Naive thymus-derived CD4-positive, alpha-beta T cell (primary cell): ENCODE results near the gene PSME4. TPM values are rescaled to one million over a fixed set of nuclear protein-coding genes. Genes with fewer than 3 reads are reported as not detected.

ENCODE experiments used
- ATAC-seq: fragments of 150-1000 bp; cut with Tn5 transposase; 2 replicates; pipeline ENCODE4 v1.10.0; 2021; ENCODE audit warnings: mild to moderate bottlenecking, moderate library complexity
- CTCF ChIA-PET: fragments of 350-600 bp; sonication (Branson Sonifier 250); formaldehyde crosslinking; loops from one replicate; lab custom pipeline; 2021; ENCODE audit warnings: antibody characterized with exemption; lab: Charles Lee
- POLR2A ChIA-PET: fragments of 350-600 bp; sonication (Branson Sonifier 250); formaldehyde crosslinking; loops from one replicate; lab custom pipeline; 2021; ENCODE audit warnings: antibody characterized with exemption, inconsistent platforms; lab: Charles Lee
- DNase-seq, 9 donors: peaks; one replicate each; pipeline versions ENCODE4 v3.0.0 to v3.0.0-alpha.2; 2020 to 2022; ENCODE audit warnings: mixed read lengths in 1 of 9
- H3K27ac ChIP-seq: one replicate; pipeline ENCODE4 v1.7.0; 2013; ENCODE audit warnings: mild to moderate bottlenecking, low read depth, low read length, moderate library complexity
- H3K27me3 ChIP-seq, 2 donors: one replicate each; pipeline ENCODE4 v1.7.0; 2013; ENCODE audit warnings: low read length in 2 of 2, mild to moderate bottlenecking in 2 of 2, moderate library complexity in 2 of 2; ENCODE audit not compliant: control insufficient read depth in 2 of 2, insufficient read depth in 2 of 2
- H3K36me3 ChIP-seq, 3 experiments: 1 replicate in 2 of 3; 2 replicates in 1 of 3; pipeline ENCODE4 v1.7.0; 2013; ENCODE audit warnings: low read length in 3 of 3, mild to moderate bottlenecking in 3 of 3, moderate library complexity in 1 of 3; ENCODE audit not compliant: insufficient read depth in 3 of 3, control insufficient read depth in 2 of 3
- H3K4me1 ChIP-seq, 2 donors: one replicate each; pipeline ENCODE4 v1.7.0; 2013; ENCODE audit warnings: low read length in 2 of 2, mild to moderate bottlenecking in 2 of 2, moderate library complexity in 1 of 2; ENCODE audit not compliant: control insufficient read depth in 2 of 2, insufficient read depth in 2 of 2
- H3K4me3 ChIP-seq: 2 replicates; pipeline ENCODE4 v1.7.0; 2013; ENCODE audit warnings: mild to moderate bottlenecking, low read length
- H3K9me3 ChIP-seq, 3 experiments: 1 replicate in 2 of 3; 2 replicates in 1 of 3; pipeline ENCODE4 v1.7.0; 2013; ENCODE audit warnings: low read length in 3 of 3; ENCODE audit not compliant: control insufficient read depth in 2 of 3
- H3K27ac Mint-ChIP-seq, 9 donors: one replicate each; pipeline ENCODE4 v1.8.0; 2020 to 2022; ENCODE audit warnings: mixed read lengths in 9 of 9, mild to moderate bottlenecking in 8 of 9, moderate library complexity in 5 of 9, inconsistent platforms in 2 of 9
- H3K27me3 Mint-ChIP-seq, 5 donors: one replicate each; pipeline ENCODE4 v1.8.0; 2021 to 2022; ENCODE audit warnings: mixed read lengths in 5 of 5, mild to moderate bottlenecking in 1 of 5
- H3K36me3 Mint-ChIP-seq, 5 donors: one replicate each; pipeline ENCODE4 v1.8.0; 2020 to 2022; ENCODE audit warnings: mixed read lengths in 5 of 5, mild to moderate bottlenecking in 3 of 5, inconsistent platforms in 1 of 5
- H3K4me1 Mint-ChIP-seq, 7 donors: one replicate each; pipeline ENCODE4 v1.8.0; 2020 to 2022; ENCODE audit warnings: mixed read lengths in 7 of 7, mild to moderate bottlenecking in 3 of 7, inconsistent platforms in 1 of 7
- H3K4me3 Mint-ChIP-seq, 10 donors: one replicate each; pipeline ENCODE4 v1.8.0; 2020 to 2022; ENCODE audit warnings: mild to moderate bottlenecking in 10 of 10, mixed read lengths in 10 of 10, moderate library complexity in 6 of 10, inconsistent platforms in 2 of 10
- H3K9me3 Mint-ChIP-seq, 11 donors: one replicate each; pipeline ENCODE4 v1.8.0; 2020 to 2022; ENCODE audit warnings: mixed read lengths in 11 of 11, mild to moderate bottlenecking in 4 of 11, inconsistent platforms in 1 of 11, moderate library complexity in 1 of 11
- intact Hi-C, 2 donors: fragments of 100-400 bp; cut with micrococcal nuclease; formaldehyde crosslinking; loops; one replicate each; pipeline ENCODE4 v1.15.1; 2023
- polyA plus RNA-seq, 2 donors: library from polyadenylated mRNA; unstranded; fragments of 300-500 nt; fragmentation: Illumina TruSeq; gene quantifications; one replicate each; pipeline ENCODE4 v1.2.3, GENCODE V29; 2021
- total RNA-seq, 6 experiments: library from RNA in 5 of 6; stranded (reverse) in 5 of 6; gene quantifications; 1 replicate in 5 of 6; 2 replicates in 1 of 6; pipeline ENCODE4 v1.2.3 and lab custom pipeline; 2021 to 2026

Gene PSME4
- total and polyA plus RNA-seq, 7 experiments from 2014 or later, result 2.4 to 80.1 (median 53.3) TPM

DNA sequence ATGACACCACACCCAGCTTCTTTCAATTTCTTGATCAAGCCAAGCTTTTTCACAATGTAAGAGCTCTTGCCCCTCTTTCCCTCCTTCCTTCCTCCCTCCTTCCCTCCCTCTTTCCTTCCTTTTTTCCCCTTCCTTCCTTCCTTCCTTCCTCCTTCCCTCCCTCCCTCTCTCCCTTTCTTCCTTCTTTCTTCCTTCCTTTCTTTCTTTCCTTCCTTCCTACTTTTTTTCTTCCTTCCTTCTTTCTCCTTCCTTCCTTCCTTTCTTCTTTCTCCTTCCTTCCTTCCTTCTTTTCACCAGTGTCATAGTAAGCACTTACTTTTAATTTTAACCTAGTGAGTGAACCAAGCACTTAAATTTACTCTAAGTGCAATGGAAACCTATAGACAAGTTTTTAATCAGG, 21.2 kb upstream of the PSME4 start:
- peaks cover 0 to 3% (median 0%) of the 10 kb centered on the region in 3 experiments for H3K36me3 ChIP-seq
- H3K4me3 ChIP-seq, result no peak overlapping the region
- Mint-ChIP-seq H3K27ac (peak overlapping the region in 7 of 9 donors; percentile 72 to 98 (median 93)), H3K4me3 (peak overlapping the region in 6 of 10 donors; percentile 7 to 66 (median 40)), H3K36me3 (peaks cover 6 to 21% (median 12%) of the 10 kb centered on the region in 5 donors), H3K4me1 (peaks cover 26 to 55% (median 40%) of the 10 kb centered on the region in 7 donors), H3K27me3 (no peaks in the 10 kb centered on the region), H3K9me3 (peaks cover 0 to 7% (median 0%) of the 10 kb centered on the region in 11 donors)
- H3K27ac ChIP-seq, result no peak overlapping the region
- intact Hi-C loops, result no loop called here
- ATAC-seq, result no peak
- H3K4me1 ChIP-seq, result peaks cover 27 to 38% of the 10 kb centered on the region in 2 donors
- POLR2A ChIA-PET, result interaction anchor here (0.8 to 7.1 kb wide), 2 partner anchors 13 to 21 kb away, joined by 3 to 71 read pairs; partner anchors contain the start of gene PSME4
- no peak for DNase-seq
- no peaks in the 10 kb centered on the region for H3K27me3 ChIP-seq
- CTCF ChIA-PET, result interaction anchor here (0.9 kb wide), 1 partner anchor 22 kb away, joined by 4 read pairs; no protein-coding TSS in a partner anchor
- no peaks in the 10 kb centered on the region for H3K9me3 ChIP-seq

DNA sequence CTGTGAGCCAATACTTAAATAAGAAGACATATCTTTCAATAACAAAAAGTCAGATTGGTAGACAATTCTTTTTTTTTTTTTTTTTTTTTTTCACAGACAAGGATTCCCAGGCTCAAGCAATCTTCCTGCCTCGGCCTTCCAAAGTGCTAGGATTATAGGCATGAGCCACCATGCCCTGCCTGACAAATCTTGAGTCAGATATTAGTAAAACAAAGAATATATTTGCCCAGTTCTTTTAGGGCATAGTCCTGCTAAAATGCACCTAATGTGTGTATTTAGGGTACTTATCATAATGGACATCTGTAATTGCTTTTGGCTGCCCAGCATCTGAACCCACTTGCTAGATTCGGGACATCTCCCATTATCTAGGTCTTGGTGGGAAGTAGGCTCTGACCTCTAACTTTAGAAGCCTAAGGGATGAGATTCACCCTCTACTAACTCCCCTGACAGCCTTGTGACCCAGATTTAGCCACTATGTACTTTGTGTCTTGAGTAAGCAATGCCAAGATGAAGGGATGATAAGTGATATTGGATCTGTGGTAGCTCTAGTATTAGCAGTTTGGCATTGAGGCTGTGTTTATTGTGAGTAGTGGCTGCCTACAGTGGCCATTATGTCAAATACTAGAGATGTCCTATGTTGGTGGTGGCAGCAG, 18.5 kb upstream of the PSME4 start:
- H3K4me1 ChIP-seq, result peaks cover 13 to 24% of the 10 kb centered on the region in 2 donors
- Mint-ChIP-seq H3K4me3 (no peak overlapping the region), H3K4me1 (peaks cover 20 to 60% (median 36%) of the 10 kb centered on the region in 7 donors), H3K9me3 (peaks cover 0 to 7% (median 0%) of the 10 kb centered on the region in 11 donors), H3K27me3 (no peaks in the 10 kb centered on the region), H3K27ac (peak overlapping the region in 3 of 9 donors; percentile 12 to 41 (median 36)), H3K36me3 (peaks cover 6 to 27% (median 18%) of the 10 kb centered on the region in 5 donors)
- H3K9me3 ChIP-seq, result no peaks in the 10 kb centered on the region
- intact Hi-C loops, result no loop called here
- no peak overlapping the region for H3K4me3 ChIP-seq
- H3K27ac ChIP-seq, result no peak overlapping the region
- H3K27me3 ChIP-seq, result no peaks in the 10 kb centered on the region
- no peak for ATAC-seq
- CTCF ChIA-PET, result no interaction called here
- no peak for DNase-seq
- peaks cover 0 to 3% (median 0%) of the 10 kb centered on the region in 3 experiments for H3K36me3 ChIP-seq
- POLR2A ChIA-PET, result no interaction called here

DNA sequence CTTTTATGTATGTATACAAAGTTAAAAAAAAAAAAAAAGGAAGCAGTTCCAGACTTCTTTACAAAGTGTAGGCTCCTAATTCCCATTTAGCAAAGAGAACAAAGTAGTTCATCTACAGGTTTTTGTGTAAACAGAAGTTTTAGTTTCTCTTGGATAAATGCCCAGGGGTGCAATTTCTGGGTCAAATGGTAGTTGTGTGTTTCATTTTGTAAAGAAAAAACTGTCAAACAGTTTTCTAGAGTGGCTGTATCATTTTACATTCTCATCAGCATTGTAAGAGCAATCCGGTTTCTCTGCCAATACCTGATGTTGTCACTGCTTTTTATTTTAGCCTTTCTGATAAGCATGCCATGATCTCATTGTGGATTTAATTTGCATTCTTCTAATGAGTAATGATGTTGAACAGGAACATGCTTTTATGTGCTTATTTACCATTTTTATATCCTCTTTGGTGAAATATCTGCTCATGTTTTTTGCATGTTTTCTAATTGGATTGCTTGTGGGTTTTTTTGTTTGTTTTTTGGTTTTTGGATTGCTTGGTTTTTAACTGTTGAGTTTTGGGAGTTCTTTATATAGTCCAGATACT, 16.6 kb upstream of the PSME4 start:
- Mint-ChIP-seq H3K27ac (peak overlapping the region in 8 of 9 donors; percentile 6 to 82 (median 44)), H3K36me3 (peaks cover 4 to 41% (median 19%) of the 10 kb centered on the region in 5 donors), H3K27me3 (no peaks in the 10 kb centered on the region), H3K9me3 (peaks cover 0 to 4% (median 0%) of the 10 kb centered on the region in 11 donors), H3K4me3 (peak overlapping the region in 3 of 10 donors; percentile 8 to 24 (median 20)), H3K4me1 (peaks cover 13 to 54% (median 31%) of the 10 kb centered on the region in 7 donors)
- no peak for DNase-seq
- Histone ChIP-seq H3K4me1 (peaks cover 0 to 13% of the 10 kb centered on the region in 2 donors), H3K9me3 (no peaks in the 10 kb centered on the region), H3K36me3 (peaks cover 0 to 8% (median 3%) of the 10 kb centered on the region in 3 experiments), H3K27me3 (no peaks in the 10 kb centered on the region), H3K4me3 (no peak overlapping the region), H3K27ac (no peak overlapping the region)
- intact Hi-C loops, result no loop called here
- no peak for ATAC-seq
- CTCF ChIA-PET, result no interaction called here
- POLR2A ChIA-PET, result interaction anchor here (0.9 kb wide), 1 partner anchor 16 kb away, joined by 4 read pairs; no protein-coding TSS in a partner anchor

DNA sequence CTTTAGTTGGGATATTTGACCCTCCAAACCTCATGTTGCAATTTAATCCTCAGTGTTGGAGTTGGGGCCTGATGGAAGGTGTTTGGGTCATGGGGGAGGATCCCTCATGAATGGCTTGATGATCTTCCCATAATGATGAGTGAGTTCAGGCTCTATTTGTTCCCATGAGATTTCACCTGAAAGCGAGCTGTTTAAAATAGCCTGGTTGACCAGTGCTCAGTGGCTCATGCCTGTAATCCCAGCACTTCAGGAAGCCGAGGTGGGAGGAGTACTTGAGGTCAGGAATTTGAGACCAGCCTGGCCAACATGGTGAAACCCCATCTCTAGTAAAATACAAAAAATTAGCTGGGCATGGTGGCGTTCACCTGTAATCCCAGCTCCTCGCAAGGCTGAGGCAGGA, 14.9 kb upstream of the PSME4 start:
- H3K4me1 Mint-ChIP-seq, result peaks cover 14 to 61% (median 24%) of the 10 kb centered on the region in 7 donors
- CTCF ChIA-PET, result no interaction called here
- DNase-seq (no peak), ATAC-seq (no peak)
- Histone ChIP-seq H3K27me3 (no peaks in the 10 kb centered on the region), H3K27ac (no peak overlapping the region), H3K4me1 (peaks cover 0 to 7% of the 10 kb centered on the region in 2 donors), H3K4me3 (no peak overlapping the region), H3K36me3 (peaks cover 0 to 8% (median 3%) of the 10 kb centered on the region in 3 experiments), H3K9me3 (no peaks in the 10 kb centered on the region)
- peaks cover 0 to 4% (median 0%) of the 10 kb centered on the region in 11 donors for H3K9me3 Mint-ChIP-seq
- H3K27me3 Mint-ChIP-seq, result no peaks in the 10 kb centered on the region
- intact Hi-C loops, result no loop called here
- peak overlapping the region in 6 of 9 donors; percentile 6 to 68 (median 34) for H3K27ac Mint-ChIP-seq
- POLR2A ChIA-PET, result interaction anchor here (0.7 to 1.0 kb wide), 2 partner anchors 9 to 74 kb away, joined by 3 to 4 read pairs; no protein-coding TSS in a partner anchor
- peaks cover 0 to 45% (median 30%) of the 10 kb centered on the region in 5 donors for H3K36me3 Mint-ChIP-seq
- no peak overlapping the region for H3K4me3 Mint-ChIP-seq

DNA sequence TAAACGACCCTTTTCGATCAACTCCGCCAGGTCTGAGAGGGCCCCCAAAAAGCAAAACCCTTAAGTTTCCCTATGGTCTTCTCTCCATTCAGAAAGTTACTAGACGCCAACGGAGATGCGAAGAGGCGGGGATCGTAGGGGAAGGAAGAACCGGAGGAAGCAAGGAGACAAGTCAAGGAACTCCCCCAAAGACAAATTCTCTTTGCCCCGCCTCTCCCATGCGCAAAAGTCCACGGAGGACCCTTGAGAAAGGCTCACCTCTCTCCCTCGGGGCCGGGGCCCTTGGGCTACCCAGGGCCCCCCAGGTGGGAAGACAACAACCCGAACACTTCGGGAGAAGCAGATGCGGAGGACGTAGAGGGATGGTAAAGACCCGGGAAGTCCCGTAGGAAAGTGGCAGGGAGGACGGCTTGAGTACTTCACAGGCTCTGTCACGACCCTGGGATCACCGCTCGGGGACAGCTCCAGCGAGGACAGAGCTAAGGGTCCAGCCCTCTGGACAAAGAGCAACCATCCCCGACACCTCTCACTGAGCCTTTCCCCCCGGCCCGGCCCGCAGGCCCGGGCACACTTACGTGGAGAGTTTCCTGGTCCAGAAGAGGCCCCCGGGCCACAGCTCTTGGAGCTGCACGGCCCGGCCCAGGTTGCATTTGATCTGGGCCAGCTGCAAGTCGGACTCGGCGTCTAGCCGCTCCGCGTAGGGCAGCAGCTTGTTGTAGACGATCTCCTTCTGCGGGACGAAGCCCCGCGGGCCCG, 647 bp downstream of the PSME4 start:
- Mint-ChIP-seq H3K27ac (peak overlapping the region; percentile 84 to 98 (median 91)), H3K36me3 (peaks cover 4 to 30% (median 21%) of the 10 kb centered on the region in 5 donors), H3K9me3 (no peaks in the 10 kb centered on the region), H3K27me3 (no peaks in the 10 kb centered on the region), H3K4me1 (peaks cover 36 to 69% (median 57%) of the 10 kb centered on the region in 7 donors), H3K4me3 (peak overlapping the region; percentile 87 to 99 (median 94))
- intact Hi-C loops, result loop anchor here (1.0 to 10.0 kb wide), 13 partner anchors 44 to 1647 kb away; partner anchors contain the start of genes CHAC2 (in 2 of the 2), PPP4R3B (in 2 of the 2), ASB3 (in 1 of the 2) and CFAP36 (in 1 of the 2)
- Histone ChIP-seq H3K27me3 (no peaks in the 10 kb centered on the region), H3K36me3 (peaks cover 0 to 15% (median 0%) of the 10 kb centered on the region in 3 experiments), H3K4me3 (peak overlapping the region; percentile 84), H3K27ac (peak overlapping the region; percentile 93), H3K9me3 (no peaks in the 10 kb centered on the region), H3K4me1 (peaks cover 17 to 22% of the 10 kb centered on the region in 2 donors)
- ATAC-seq, result peak; percentile 38
- ChIA-PET POLR2A (interaction anchor here (0.5 to 6.0 kb wide), 12 partner anchors 12 to 1223 kb away, joined by 3 to 71 read pairs (median 3); partner anchors contain the start of genes ACYP2 and RTN4), CTCF (interaction anchor here (1.6 to 1.8 kb wide), 2 partner anchors 128 to 137 kb away, joined by 5 read pairs; no protein-coding TSS in a partner anchor)
- peak in 7 of 9 donors; percentile 5 to 46 (median 26) for DNase-seq
